PC-3 (cell line): ENCODE measurements around the gene C3orf85. TPM values are rescaled to one million over a fixed set of nuclear protein-coding genes. Genes with fewer than 3 reads are reported as not detected.

Experiments used
- ATAC-seq: fragments of 200-7000 bp; cut with Tn5 transposase; 2 replicates; pipeline ENCODE4 v1.9.1; 2020; ENCODE audit warnings: mild to moderate bottlenecking, moderate library complexity
- BruUV-seq: library from RNA; stranded (reverse); fragments of 400-500 nt; replicated peaks from 2 replicates; lab custom pipeline; 2021; lab: Mats Ljungman, UMichigan
- CTCF ChIA-PET: fragments of 300-600 bp; sonication (Branson Sonifier 250); formaldehyde crosslinking; loops from one replicate; lab custom pipeline; 2022; ENCODE audit warnings: antibody characterized with exemption; lab: Charles Lee
- POLR2A ChIA-PET: fragments of 300-600 bp; sonication (Branson Sonifier 250); formaldehyde crosslinking; loops from one replicate; lab custom pipeline; 2022; ENCODE audit warnings: antibody characterized with exemption; ENCODE audit not compliant: unreplicated experiment; lab: Charles Lee
- DNase-seq: peaks from one replicate; pipeline ENCODE4 v3.0.0-alpha.2; 2015
- H2AFZ ChIP-seq: fragments of 300-600 bp; sonication (generic); 2 replicates; pipeline ENCODE4 v1.6.0; 2016; ENCODE audit warnings: antibody characterized with exemption, low read length
- H3F3A ChIP-seq: fragments of 300-600 bp; sonication (generic); one replicate; pipeline ENCODE4 v1.6.0; 2017; ENCODE audit warnings: antibody characterized with exemption, low read length, control low read depth, mild to moderate bottlenecking; ENCODE audit not compliant: unreplicated experiment
- H3K27ac ChIP-seq: fragments of 300-600 bp; sonication (generic); 2 replicates; pipeline ENCODE4 v1.5.1; 2016; ENCODE audit warnings: mild to moderate bottlenecking, low read length
- H3K27me3 ChIP-seq: fragments of 300-600 bp; sonication (generic); 2 replicates; pipeline ENCODE4 v1.6.1; 2016; ENCODE audit warnings: low read length, mixed read lengths
- H3K36me3 ChIP-seq: fragments of 300-600 bp; sonication (generic); 2 replicates; pipeline ENCODE4 v1.6.1; 2016; ENCODE audit warnings: low read depth, mixed run types, low read length, mixed read lengths
- H3K4me1 ChIP-seq: fragments of 300-600 bp; sonication (generic); 2 replicates; pipeline ENCODE4 v1.5.1; 2016; ENCODE audit warnings: low read length; ENCODE audit not compliant: insufficient read depth
- H3K4me2 ChIP-seq: fragments of 300-600 bp; sonication (generic); 2 replicates; pipeline ENCODE4 v1.6.0; 2016; ENCODE audit warnings: low read length
- H3K4me3 ChIP-seq: fragments of 300-600 bp; sonication (generic); 2 replicates; pipeline ENCODE4 v1.5.1; 2016; ENCODE audit warnings: mild to moderate bottlenecking, low read length, mixed read lengths
- H3K79me2 ChIP-seq: fragments of 300-600 bp; sonication (generic); 2 replicates; pipeline ENCODE4 v1.6.1; 2017; ENCODE audit warnings: low read length, mixed read lengths
- H3K9ac ChIP-seq: fragments of 300-600 bp; sonication (generic); 2 replicates; pipeline ENCODE4 v1.6.0; 2016; ENCODE audit warnings: mild to moderate bottlenecking, low read length
- H3K9me2 ChIP-seq: fragments of 300-600 bp; sonication (generic); replicated peaks from 2 replicates; pipeline ENCODE4 v1.6.1; 2016; ENCODE audit warnings: mixed run types, low read length, mixed read lengths
- H3K9me3 ChIP-seq: fragments of 300-600 bp; sonication (generic); 2 replicates; pipeline ENCODE4 v1.6.1; 2016; ENCODE audit warnings: low read length, mixed read lengths
- H4K20me1 ChIP-seq: fragments of 300-600 bp; sonication (generic); 2 replicates; pipeline ENCODE4 v1.6.1; 2016; ENCODE audit warnings: low read length, mixed read lengths
- CTCF ChIP-seq: fragments of 300-600 bp; sonication (generic); conservative IDR thresholded peaks from 2 replicates; pipeline ENCODE4 v1.5.1; 2017; ENCODE audit warnings: antibody characterized with exemption, low read depth, mild to moderate bottlenecking, low read length
- EZH2 ChIP-seq: fragments of 300-600 bp; sonication (generic); IDR thresholded peaks from one replicate; pipeline ENCODE4 v1.6.1; 2017; ENCODE audit warnings: antibody characterized with exemption, mild to moderate bottlenecking, low read length; ENCODE audit not compliant: unreplicated experiment
- EZH2phosphoT487 ChIP-seq: fragments of 300-600 bp; sonication (generic); IDR thresholded peaks from 2 replicates; pipeline ENCODE4 v1.6.1; 2018; ENCODE audit warnings: mild to moderate bottlenecking, antibody characterized with exemption, low read length, borderline replicate concordance
- intact Hi-C: fragments of 100-400 bp; cut with micrococcal nuclease; formaldehyde crosslinking; loops from 2 replicates; pipeline ENCODE4 v1.9.0; 2023
- total RNA-seq: library from RNA; depleted of rRNA; stranded (reverse); fragments of >200 nt; gene quantifications from 2 replicates; pipeline ENCODE4 v1.2.3, GENCODE V29; 2014

C3orf85 gene
- total RNA-seq, 1 experiment from 2014 or later, result not detected

GRCh38 chr3:109155828-109156227 lies 19.3 kb downstream of the C3orf85 start:
- H3F3A ChIP-seq, result no peaks in the 10 kb centered on the region
- no peak overlapping the region for H2AFZ ChIP-seq
- H3K4me2 ChIP-seq, result no peak overlapping the region
- peaks cover 42% of the 10 kb centered on the region; the same call in 1 of the 2 replicates for H3K27me3 ChIP-seq
- H4K20me1 ChIP-seq, result no peaks in the 10 kb centered on the region
- H3K9me3 ChIP-seq, result no peaks in the 10 kb centered on the region
- ATAC-seq (no peak), DNase-seq (no peak)
- H3K36me3 ChIP-seq, result no peaks in the 10 kb centered on the region
- H3K79me2 ChIP-seq, result no peaks in the 10 kb centered on the region
- no TSS peak for BruUV-seq
- H3K27ac ChIP-seq, result no peak overlapping the region
- H3K4me1 ChIP-seq, result no peaks in the 10 kb centered on the region
- no peaks in the 10 kb centered on the region for H3K9me2 ChIP-seq
- ChIA-PET CTCF (no interaction called here), POLR2A (no interaction called here)
- no peak overlapping the region for H3K9ac ChIP-seq
- no peak overlapping the region for H3K4me3 ChIP-seq
- intact Hi-C loops, result no loop called here
- TF ChIP-seq EZH2 (no peak), CTCF (no peak), EZH2phosphoT487 (no peak)

GRCh38 chr3:109161487-109162123 lies 25.1 kb downstream of the C3orf85 start:
- Histone ChIP-seq H3K4me1 (no peaks in the 10 kb centered on the region), H3K79me2 (no peaks in the 10 kb centered on the region), H3K9me2 (no peaks in the 10 kb centered on the region), H2AFZ (no peak overlapping the region), H3K27me3 (peaks cover 48% of the 10 kb centered on the region), H3F3A (no peaks in the 10 kb centered on the region), H3K4me3 (no peak overlapping the region), H3K9ac (no peak overlapping the region), H3K9me3 (no peaks in the 10 kb centered on the region), H3K36me3 (no peaks in the 10 kb centered on the region), H3K4me2 (no peak overlapping the region), H4K20me1 (no peaks in the 10 kb centered on the region), H3K27ac (no peak overlapping the region)
- TF ChIP-seq EZH2 (no peak), EZH2phosphoT487 (no peak), CTCF (no peak)
- BruUV-seq, result no TSS peak
- ChIA-PET POLR2A (no interaction called here), CTCF (no interaction called here)
- intact Hi-C loops, result no loop called here
- no peak for ATAC-seq
- DNase-seq, result no peak

- no TSS peak for BruUV-seq
- no peak for DNase-seq
- H2AFZ ChIP-seq, result no peak overlapping the region
- no peak overlapping the region for H3K4me2 ChIP-seq
- H3K4me1 ChIP-seq, result no peaks in the 10 kb centered on the region
- ChIA-PET POLR2A (no interaction called here), CTCF (no interaction called here)
- H3K79me2 ChIP-seq, result no peaks in the 10 kb centered on the region
- H3K27me3 ChIP-seq, result peaks cover 60% of the 10 kb centered on the region
- no peak overlapping the region for H3K4me3 ChIP-seq
- no peaks in the 10 kb centered on the region for H3K9me3 ChIP-seq
- no peaks in the 10 kb centered on the region for H3K9me2 ChIP-seq
- TF ChIP-seq EZH2 (no peak), EZH2phosphoT487 (no peak), CTCF (no peak)
- no peak overlapping the region for H3K9ac ChIP-seq
- no peaks in the 10 kb centered on the region for H3K36me3 ChIP-seq
- no peak for ATAC-seq
- no peaks in the 10 kb centered on the region for H4K20me1 ChIP-seq
- no peak overlapping the region for H3K27ac ChIP-seq
- H3F3A ChIP-seq, result no peaks in the 10 kb centered on the region
- intact Hi-C loops, result no loop called here
Observed at GRCh38 chr3:109165905-109166304, 29.4 kb downstream of the C3orf85 start.
